GM12878 (cell line): Measurements from ENCODE around the gene MYO16.

Source experiments
- EP300 ChIP-seq, 2 experiments: fragments of 150-350 bp in 1 of 2; IDR thresholded peaks; 2 replicates each; pipeline ENCODE4 v1.6.1; 2011 to 2012; ENCODE audit warnings: low read depth in 2 of 2, low read length in 2 of 2, borderline replicate concordance in 1 of 2, improper control_type of control experiment in 1 of 2, inconsistent platforms in 1 of 2; ENCODE audit not compliant: control insufficient read depth in 1 of 2
- EZH2 ChIP-seq: IDR thresholded peaks from 2 replicates; pipeline ENCODE4 v1.6.1; 2012; ENCODE audit warnings: low read depth, mild to moderate bottlenecking, control low read depth, inconsistent platforms, low read length, borderline replicate concordance; ENCODE audit not compliant: control insufficient read depth
- NR2C2 ChIP-seq: IDR thresholded peaks from 2 replicates; pipeline ENCODE4 v1.6.1; 2011; ENCODE audit warnings: borderline replicate concordance, low read depth; ENCODE audit not compliant: control insufficient read depth, insufficient read length
- POLR2AphosphoS5 ChIP-seq: IDR thresholded peaks from 2 replicates; pipeline ENCODE4 v1.6.1; 2011; ENCODE audit warnings: mild to moderate bottlenecking, low read length, inconsistent platforms
- TAF1 ChIP-seq: IDR thresholded peaks from 2 replicates; pipeline ENCODE4 v1.6.1; 2011; ENCODE audit warnings: mild to moderate bottlenecking, low read depth, low read length, borderline replicate concordance
- ZNF274 ChIP-seq: IDR thresholded peaks from one replicate; pipeline ENCODE4 v1.8.0; 2011; ENCODE audit not compliant: insufficient read length, insufficient read depth
- TF ChIP-seq, protein P1 (sequence below): fragments of 450-650 bp; IDR thresholded peaks from 2 replicates; pipeline ENCODE4 v1.6.1; 2017; ENCODE audit warnings: borderline replicate concordance

DNA sequence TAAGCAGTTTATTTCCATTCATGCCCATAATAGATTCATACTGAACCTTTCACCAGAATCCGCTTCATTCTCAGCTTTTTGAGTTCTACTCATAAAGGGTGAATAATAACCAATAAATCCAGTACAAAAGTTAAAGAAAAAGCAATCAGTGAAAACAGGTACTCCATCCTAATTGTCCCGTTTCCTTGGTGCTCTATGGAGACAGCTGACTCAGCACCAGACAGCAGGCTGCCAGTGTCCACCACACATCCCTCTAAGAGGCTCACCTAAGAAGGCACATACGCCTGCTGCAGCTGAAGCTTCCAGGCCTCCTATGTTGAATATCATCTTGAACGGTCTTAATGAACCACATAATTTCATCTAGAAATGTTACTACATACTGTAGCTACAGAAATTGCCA, 27.3 kb downstream of the MYO16 start:
- TF ChIP-seq, protein P1, sequence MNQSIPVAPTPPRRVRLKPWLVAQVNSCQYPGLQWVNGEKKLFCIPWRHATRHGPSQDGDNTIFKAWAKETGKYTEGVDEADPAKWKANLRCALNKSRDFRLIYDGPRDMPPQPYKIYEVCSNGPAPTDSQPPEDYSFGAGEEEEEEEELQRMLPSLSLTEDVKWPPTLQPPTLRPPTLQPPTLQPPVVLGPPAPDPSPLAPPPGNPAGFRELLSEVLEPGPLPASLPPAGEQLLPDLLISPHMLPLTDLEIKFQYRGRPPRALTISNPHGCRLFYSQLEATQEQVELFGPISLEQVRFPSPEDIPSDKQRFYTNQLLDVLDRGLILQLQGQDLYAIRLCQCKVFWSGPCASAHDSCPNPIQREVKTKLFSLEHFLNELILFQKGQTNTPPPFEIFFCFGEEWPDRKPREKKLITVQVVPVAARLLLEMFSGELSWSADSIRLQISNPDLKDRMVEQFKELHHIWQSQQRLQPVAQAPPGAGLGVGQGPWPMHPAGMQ: no peak
- no peak for TF ChIP-seq EP300 (IDR thresholded peaks at IDR 0.05; ENCODE audit: borderline replicate concordance in 1 of 2, control insufficient read depth in 1 of 2, low read depth in 2 of 2, low read length in 2 of 2)
- TF ChIP-seq TAF1: no peak
- TF ChIP-seq EZH2: no peak
- TF ChIP-seq ZNF274: no peak
- no peak for TF ChIP-seq POLR2AphosphoS5
- no peak for TF ChIP-seq NR2C2
